Suprapubic skin (tissue), 4 donors: ENCODE measurements around the gene CKS1B. TPM values are rescaled to one million over a fixed set of nuclear protein-coding genes. Genes with fewer than 3 reads are reported as not detected.
A peak's percentile ranks its signal among the peaks of the same experiment; 100 is the strongest.

Source experiments
- DNase-seq, 2 donors: peaks; one replicate each; pipeline ENCODE4 v3.0.0-alpha.2; 2019; ENCODE audit warnings: low spot score in 2 of 2
- H3K27ac ChIP-seq: fragments of 200-600 bp; sonication (generic); one replicate; pipeline ENCODE4 v1.5.1; 2019
- H3K27me3 ChIP-seq: fragments of 200-600 bp; sonication (generic); one replicate; pipeline ENCODE4 v1.5.1; 2019
- H3K36me3 ChIP-seq: fragments of 200-600 bp; sonication (generic); one replicate; pipeline ENCODE4 v1.5.1; 2019
- H3K4me1 ChIP-seq: fragments of 200-600 bp; sonication (generic); one replicate; pipeline ENCODE4 v1.5.1; 2019
- H3K4me3 ChIP-seq: fragments of 200-600 bp; sonication (generic); one replicate; pipeline ENCODE4 v1.5.1; 2019; ENCODE audit warnings: mild to moderate bottlenecking
- H3K9me3 ChIP-seq: fragments of 200-600 bp; sonication (generic); one replicate; pipeline ENCODE4 v1.5.1; 2019
- CTCF ChIP-seq, 2 donors: fragments of 200-600 bp in 1 of 2; fragments of 450-650 bp in 1 of 2; sonication (generic) in 1 of 2; IDR thresholded peaks; one replicate each; pipeline ENCODE4 v1.5.1; 2016 to 2019; ENCODE audit warnings: antibody characterized with exemption in 2 of 2, mild to moderate bottlenecking in 1 of 2, moderate library complexity in 1 of 2
- EP300 ChIP-seq: sonication (generic); formaldehyde crosslinking; IDR thresholded peaks from one replicate; pipeline ENCODE4 v1.6.1; 2017; ENCODE audit warnings: antibody characterized with exemption
- POLR2A ChIP-seq, 2 donors: fragments of 450-650 bp; IDR thresholded peaks; one replicate each; pipeline ENCODE4 v1.6.1; 2017; ENCODE audit warnings: antibody characterized with exemption in 2 of 2, mild to moderate bottlenecking in 2 of 2, moderate library complexity in 2 of 2
- POLR2AphosphoS5 ChIP-seq, 3 donors: sonication (generic); formaldehyde crosslinking; IDR thresholded peaks; one replicate each; pipeline ENCODE4 v1.6.1; 2017; ENCODE audit warnings: antibody characterized with exemption in 3 of 3
- WGBS: methylation state at CpG from one replicate; pipeline ENCODE4 v1.1.5; 2018; 5-methylcytosine and 5-hydroxymethylcytosine counted together
- total RNA-seq, 4 donors: library from RNA; depleted of rRNA; stranded (reverse); fragments of >200 nt; gene quantifications; one replicate each; pipeline ENCODE4 v1.1.0, GENCODE V29; 2016

Gene CKS1B
- total RNA-seq, 4 donors from 2014 or later: 37.8 to 55.4 (median 49.7) TPM

DNA sequence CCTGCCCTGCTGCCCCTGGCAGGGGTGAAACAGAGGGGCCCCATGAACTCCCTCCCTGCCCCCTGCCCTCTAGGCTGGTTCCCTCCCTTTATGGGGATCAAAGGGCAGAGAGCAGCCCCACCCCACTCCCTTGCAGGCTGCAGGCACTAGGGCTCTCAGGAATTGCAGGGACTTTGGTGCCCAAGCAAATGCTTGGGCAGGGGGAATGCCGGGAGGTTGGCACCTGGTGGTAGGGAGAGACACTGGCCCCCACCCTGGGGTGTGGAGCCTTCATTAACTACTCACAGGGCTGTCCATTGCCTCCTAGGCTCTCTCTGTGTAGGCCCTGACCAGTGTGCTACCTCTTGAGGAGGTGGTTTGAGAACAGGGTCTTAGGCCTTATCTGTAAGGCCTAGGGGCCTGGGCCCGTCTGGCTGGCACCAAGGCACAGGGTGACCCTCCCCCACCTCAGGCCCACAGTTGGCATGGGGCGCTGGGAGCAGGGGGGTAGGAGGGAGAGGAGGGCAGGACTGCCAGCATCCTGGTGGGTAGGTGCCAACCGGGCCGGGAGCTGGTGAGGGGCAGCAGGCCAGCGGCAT, 32.9 kb downstream of the CKS1B start:
- H3K4me1 ChIP-seq: peaks cover 79% of the 10 kb centered on the region
- peak overlapping the region; percentile 96 for H3K27ac ChIP-seq
- peak overlapping the region; percentile 97 for H3K4me3 ChIP-seq
- no peaks in the 10 kb centered on the region for H3K27me3 ChIP-seq
- no peaks in the 10 kb centered on the region for H3K36me3 ChIP-seq
- DNase-seq: no peak
- 31% methylated on average over 6 of the region's 6 CpGs for WGBS
- TF ChIP-seq CTCF (IDR thresholded peaks at IDR 0.05): no peak
- no peak for TF ChIP-seq POLR2AphosphoS5 (IDR thresholded peaks at IDR 0.05)
- TF ChIP-seq EP300: no peak
- no peak for TF ChIP-seq POLR2A (IDR thresholded peaks at IDR 0.05)
- H3K9me3 ChIP-seq: no peaks in the 10 kb centered on the region

GRCh38 chr1:155008015-155008941, 33.8 kb downstream of the CKS1B start:
- Histone ChIP-seq H3K4me3 (peak overlapping the region; percentile 97), H3K27ac (peak overlapping the region; percentile 96), H3K36me3 (no peaks in the 10 kb centered on the region), H3K4me1 (peaks cover 89% of the 10 kb centered on the region), H3K9me3 (no peaks in the 10 kb centered on the region), H3K27me3 (no peaks in the 10 kb centered on the region)
- TF ChIP-seq CTCF (IDR thresholded peaks at IDR 0.05): no peak
- TF ChIP-seq POLR2AphosphoS5 (IDR thresholded peaks at IDR 0.05): no peak
- no peak for TF ChIP-seq POLR2A (IDR thresholded peaks at IDR 0.05)
- TF ChIP-seq EP300: no peak
- no peak for DNase-seq
- WGBS: 36% methylated on average over 13 of the region's 16 CpGs

- H3K36me3 ChIP-seq: peaks cover 5% of the 10 kb centered on the region
- TF ChIP-seq POLR2A (IDR thresholded peaks at IDR 0.05) (no peak), CTCF (IDR thresholded peaks at IDR 0.05) (no peak), POLR2AphosphoS5 (IDR thresholded peaks at IDR 0.05) (no peak)
- no peak for DNase-seq
- H3K27ac ChIP-seq: peak overlapping the region; percentile 96
- H3K4me1 ChIP-seq: peaks cover 93% of the 10 kb centered on the region
- 68% methylated on average over 5 of the region's 12 CpGs for WGBS
- H3K4me3 ChIP-seq: peak overlapping the region; percentile 97
- no peaks in the 10 kb centered on the region for H3K27me3 ChIP-seq
- H3K9me3 ChIP-seq: no peaks in the 10 kb centered on the region
Observed at GRCh38 chr1:155009221-155009711, 34.8 kb downstream of the CKS1B start.

GRCh38 chr1:155009742-155010141, 35.3 kb downstream of the CKS1B start:
- DNase-seq: no peak
- WGBS: 71% methylated on average over 5 of the region's 5 CpGs

More at GRCh38 chr1:155009742-155010141, 35.3 kb downstream of the CKS1B start:
- peaks cover 91% of the 10 kb centered on the region for H3K4me1 ChIP-seq
- H3K9me3 ChIP-seq: no peaks in the 10 kb centered on the region
- TF ChIP-seq CTCF (IDR thresholded peaks at IDR 0.05) (no peak), POLR2AphosphoS5 (IDR thresholded peaks at IDR 0.05) (no peak), POLR2A (IDR thresholded peaks at IDR 0.05) (no peak), EP300 (no peak)
- H3K36me3 ChIP-seq: peaks cover 9% of the 10 kb centered on the region
- H3K27ac ChIP-seq: peak overlapping the region; percentile 96
- H3K27me3 ChIP-seq: no peaks in the 10 kb centered on the region
- H3K4me3 ChIP-seq: peak overlapping the region; percentile 97
